HG02970 (cell line): ENCODE results near the gene USP12.
"Not testable (repeated sequence)": the region's sequence is repeated elsewhere in the genome, so short reads cannot be mapped to it uniquely, and the experiment has no call there.

ENCODE experiments used
- ATAC-seq: cut with Tn5 transposase; IDR thresholded peaks from one replicate; pipeline ENCODE4 v1.9.1; 2021; ENCODE audit warnings: mild to moderate bottlenecking, moderate library complexity, moderate number of reproducible peaks; ENCODE audit not compliant: unreplicated experiment, low FRiP score

Gene USP12

GRCh38 chr13:27081893-27082679 is 89.5 kb downstream of the USP12 start:
- ATAC-seq = no peak

- ATAC-seq = no peak
Measured at GRCh38 chr13:27080018-27080948, 91.3 kb downstream of the USP12 start.

GRCh38 chr13:27079421-27079958 is 92.1 kb downstream of the USP12 start:
- ATAC-seq = no peak

GRCh38 chr13:27077451-27077850 is 94.2 kb downstream of the USP12 start:
- no peak for ATAC-seq

- ATAC-seq = no peak
Measured at GRCh38 chr13:27076421-27076820, 95.2 kb downstream of the USP12 start.

GRCh38 chr13:27073186-27073585 is 98.4 kb downstream of the USP12 start:
- ATAC-seq = no peak

GRCh38 chr13:27066123-27066522 is 105.5 kb downstream of the USP12 start:
- ATAC-seq = not testable (repeated sequence)

- ATAC-seq = no peak
Measured at GRCh38 chr13:27065582-27065981, 106.0 kb downstream of the USP12 start.

- no peak for ATAC-seq
Measured at GRCh38 chr13:27064252-27064995, 107.2 kb downstream of the USP12 start.

GRCh38 chr13:27057817-27058216 is 113.8 kb downstream of the USP12 start:
- no peak for ATAC-seq

GRCh38 chr13:27055526-27055925 is 116.1 kb downstream of the USP12 start:
- ATAC-seq = no peak

GRCh38 chr13:27054760-27055159 is 116.9 kb downstream of the USP12 start:
- ATAC-seq = no peak

- ATAC-seq = no peak
Measured at GRCh38 chr13:27053902-27054595, 117.6 kb downstream of the USP12 start.

- ATAC-seq = no peak
Measured at GRCh38 chr13:27053210-27053884, 118.3 kb downstream of the USP12 start.

GRCh38 chr13:27052551-27053208 is 118.9 kb downstream of the USP12 start:
- no peak for ATAC-seq

- no peak for ATAC-seq
Measured at GRCh38 chr13:27047081-27047480, 124.5 kb downstream of the USP12 start.

GRCh38 chr13:27044837-27045570 is 126.6 kb downstream of the USP12 start:
- ATAC-seq = no peak

GRCh38 chr13:27043013-27043412 is 128.6 kb downstream of the USP12 start:
- no peak for ATAC-seq
